Activated T-cell treated with anti-CD3 and anti-CD28 coated beads, Interleukin-2, amount 50 U/mL, for 4 hours (primary cell): Measurements from ENCODE around the gene PDE3A. TPM values are rescaled to one million over a fixed set of nuclear protein-coding genes. Genes with fewer than 3 reads are reported as not detected.

Experiments used
- ATAC-seq, 2 donors: fragments of 200-7000 bp; cut with Tn5 transposase; one replicate each; pipeline ENCODE4 v1.10.0; 2021
- DNase-seq: peaks from one replicate; pipeline ENCODE4 v3.0.0-alpha.2; 2020
- H3K27me3 Mint-ChIP-seq: one replicate; pipeline ENCODE4 v1.8.0; 2021; ENCODE audit warnings: low read depth, mixed read lengths
- H3K36me3 Mint-ChIP-seq: one replicate; pipeline ENCODE4 v1.8.0; 2022; ENCODE audit warnings: mixed read lengths; ENCODE audit not compliant: insufficient read depth
- H3K4me1 Mint-ChIP-seq: one replicate; pipeline ENCODE4 v1.8.0; 2021; ENCODE audit warnings: low read depth, mixed read lengths
- H3K4me3 Mint-ChIP-seq: one replicate; pipeline ENCODE4 v1.8.0; 2021; ENCODE audit warnings: mild to moderate bottlenecking, moderate library complexity, mixed read lengths
- H3K9me3 Mint-ChIP-seq: one replicate; pipeline ENCODE4 v1.8.0; 2021; ENCODE audit warnings: mixed read lengths
- total RNA-seq, 3 donors: library from RNA; stranded (reverse); gene quantifications; one replicate each; pipeline ENCODE4 v1.2.1, GENCODE V29; 2021

Gene PDE3A
- total RNA-seq, 3 donors from 2014 or later, result 0.08 TPM; not detected in 1

DNA sequence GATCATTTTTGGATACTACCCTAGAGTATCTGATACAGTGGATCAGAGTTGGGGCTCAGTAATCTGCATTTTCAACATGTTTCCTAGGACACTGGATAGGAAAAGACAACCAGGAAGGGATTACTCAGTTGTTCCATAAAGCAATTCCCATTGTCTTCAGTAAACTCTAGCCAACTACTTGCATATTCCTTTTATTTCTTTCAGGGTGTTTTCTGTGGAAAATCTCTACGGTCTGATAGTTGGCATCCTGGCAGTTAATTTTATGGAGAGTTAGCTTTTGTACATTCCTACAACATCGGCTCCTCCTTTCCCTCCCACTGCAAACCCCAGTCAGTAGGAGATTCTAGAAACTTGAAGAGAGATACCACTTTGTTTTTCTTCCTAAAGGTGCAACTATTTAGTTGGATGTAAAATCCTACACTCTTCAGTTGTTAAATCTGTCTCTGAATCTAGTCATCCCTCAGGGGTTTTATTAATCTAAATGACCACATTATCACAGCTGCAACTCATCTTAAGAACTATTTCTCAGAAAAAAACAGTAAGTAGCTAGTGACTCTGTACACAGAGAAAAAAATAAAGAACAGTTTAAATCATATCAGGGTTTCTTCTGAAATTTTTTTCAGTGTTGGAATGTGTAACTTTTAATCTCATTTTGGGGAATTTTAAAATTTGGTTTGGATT lies 103.9 kb downstream of the PDE3A start:
- Mint-ChIP-seq H3K4me3 (no peak overlapping the region), H3K9me3 (no peaks in the 10 kb centered on the region), H3K27me3 (no peaks in the 10 kb centered on the region), H3K36me3 (no peaks in the 10 kb centered on the region), H3K4me1 (no peaks in the 10 kb centered on the region)
- DNase-seq (no peak), ATAC-seq (no peak)

DNA sequence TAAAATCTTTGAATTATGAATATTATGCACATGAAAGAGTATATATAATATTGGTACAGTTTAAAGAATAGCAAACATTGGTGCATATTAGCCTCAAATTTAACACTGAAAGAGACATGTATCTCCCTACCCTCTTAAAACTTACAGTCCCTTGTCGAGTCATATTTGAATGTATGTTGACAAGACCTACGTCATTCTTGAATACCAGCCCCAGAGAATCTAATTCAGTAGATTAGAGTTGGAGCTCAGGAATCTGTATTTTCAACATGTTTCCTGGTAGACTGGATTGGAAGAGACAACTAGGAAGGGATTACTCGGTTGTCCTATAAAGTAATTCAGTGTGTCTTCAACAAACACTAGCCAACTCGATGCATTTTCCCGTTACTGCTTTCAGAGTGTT lies 104.8 kb downstream of the PDE3A start:
- DNase-seq, result no peak
- Mint-ChIP-seq H3K4me1 (no peaks in the 10 kb centered on the region), H3K4me3 (no peak overlapping the region), H3K27me3 (no peaks in the 10 kb centered on the region), H3K36me3 (no peaks in the 10 kb centered on the region), H3K9me3 (no peaks in the 10 kb centered on the region)
- ATAC-seq, result no peak

DNA sequence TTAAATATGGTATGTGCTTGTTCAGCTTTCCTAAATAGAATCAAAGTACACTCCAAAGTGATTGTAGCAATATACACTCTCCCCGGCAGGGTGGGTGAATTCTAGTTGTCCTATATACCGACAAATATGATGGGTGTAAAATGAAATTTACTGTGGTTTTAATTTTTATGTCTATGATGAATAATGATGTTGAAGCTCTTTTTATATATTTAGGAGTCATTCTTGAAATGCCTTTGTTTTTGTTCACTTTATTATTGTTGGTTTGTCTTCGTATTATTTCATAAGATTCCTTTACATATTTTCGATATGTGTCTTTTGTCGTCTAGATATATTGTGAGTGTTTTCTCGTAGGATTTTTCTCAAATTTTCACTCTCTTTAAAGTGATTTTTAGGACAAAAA lies 105.7 kb downstream of the PDE3A start:
- no peak for ATAC-seq
- DNase-seq, result no peak
- Mint-ChIP-seq H3K36me3 (no peaks in the 10 kb centered on the region), H3K9me3 (no peaks in the 10 kb centered on the region), H3K4me1 (no peaks in the 10 kb centered on the region), H3K4me3 (no peak overlapping the region), H3K27me3 (no peaks in the 10 kb centered on the region)

DNA sequence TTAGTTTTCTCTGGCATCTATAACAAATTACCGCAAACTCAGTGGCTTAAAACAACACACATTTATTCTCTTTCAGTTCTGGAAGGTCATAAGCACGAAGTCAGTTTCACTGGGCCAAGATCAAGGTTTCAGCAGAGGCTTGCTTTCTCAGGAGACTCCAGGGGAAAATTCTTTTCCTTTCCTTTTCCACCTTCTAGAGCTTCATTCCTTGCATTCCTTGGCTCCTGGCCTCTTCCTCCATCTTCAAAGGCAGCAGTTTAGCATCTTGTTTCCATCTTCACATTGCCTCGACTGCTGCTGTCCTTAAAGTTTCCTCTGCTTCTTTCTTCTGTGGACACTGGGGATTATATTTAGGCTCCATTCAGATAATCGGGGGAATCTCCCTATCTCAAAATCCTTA lies 106.1 kb downstream of the PDE3A start:
- Mint-ChIP-seq H3K27me3 (no peaks in the 10 kb centered on the region), H3K4me3 (no peak overlapping the region), H3K9me3 (no peaks in the 10 kb centered on the region), H3K4me1 (no peaks in the 10 kb centered on the region), H3K36me3 (no peaks in the 10 kb centered on the region)
- ATAC-seq (no peak), DNase-seq (no peak)

DNA sequence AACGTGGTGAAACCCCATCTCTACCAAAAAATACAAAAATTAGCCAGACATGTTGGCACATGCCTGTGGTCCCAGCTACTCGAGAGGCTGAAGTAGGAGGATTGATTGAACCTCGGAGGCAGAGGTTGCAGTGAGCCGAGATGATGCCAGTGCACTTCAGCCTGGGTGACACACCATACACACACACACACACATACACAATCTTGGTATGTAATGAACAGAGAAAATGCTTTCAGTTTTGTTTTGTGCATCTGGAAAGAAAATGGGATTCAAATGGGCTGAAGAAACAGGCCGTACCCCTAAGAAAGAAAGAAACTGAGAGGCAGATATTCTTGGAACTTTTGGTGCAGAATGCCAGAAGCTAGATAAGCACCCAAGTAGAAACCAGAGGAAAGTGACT lies 107.2 kb downstream of the PDE3A start:
- H3K27me3 Mint-ChIP-seq, result no peaks in the 10 kb centered on the region

DNA sequence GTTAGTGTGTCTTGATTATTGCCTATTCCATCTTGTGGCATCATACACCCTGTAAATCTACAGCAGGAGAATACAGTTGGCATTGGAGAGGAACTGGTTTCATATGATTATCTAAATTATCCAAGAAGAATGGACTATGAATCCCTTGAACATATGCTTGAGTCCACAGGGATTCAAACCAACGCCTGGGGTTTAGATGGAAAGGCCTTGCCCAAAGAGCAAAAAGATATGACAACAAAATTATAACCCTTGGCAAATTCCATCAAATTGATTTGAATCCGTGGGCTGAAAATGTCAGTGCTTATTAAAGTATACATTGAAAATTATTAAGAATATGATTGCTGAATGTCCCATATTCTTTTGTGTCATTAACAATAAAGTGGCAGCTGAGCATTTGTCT lies 108.2 kb downstream of the PDE3A start:
- no peaks in the 10 kb centered on the region for H3K36me3 Mint-ChIP-seq
- H3K27me3 Mint-ChIP-seq, result no peaks in the 10 kb centered on the region
- no peak overlapping the region for H3K4me3 Mint-ChIP-seq
- ATAC-seq (no peak), DNase-seq (no peak)
- H3K4me1 Mint-ChIP-seq, result no peaks in the 10 kb centered on the region
- H3K9me3 Mint-ChIP-seq, result no peaks in the 10 kb centered on the region

More for the DNA sequence above, 107.2 kb downstream of the PDE3A start:
- ATAC-seq (no peak), DNase-seq (no peak)
- Mint-ChIP-seq H3K36me3 (no peaks in the 10 kb centered on the region), H3K4me3 (no peak overlapping the region), H3K4me1 (no peaks in the 10 kb centered on the region), H3K9me3 (no peaks in the 10 kb centered on the region)

DNA sequence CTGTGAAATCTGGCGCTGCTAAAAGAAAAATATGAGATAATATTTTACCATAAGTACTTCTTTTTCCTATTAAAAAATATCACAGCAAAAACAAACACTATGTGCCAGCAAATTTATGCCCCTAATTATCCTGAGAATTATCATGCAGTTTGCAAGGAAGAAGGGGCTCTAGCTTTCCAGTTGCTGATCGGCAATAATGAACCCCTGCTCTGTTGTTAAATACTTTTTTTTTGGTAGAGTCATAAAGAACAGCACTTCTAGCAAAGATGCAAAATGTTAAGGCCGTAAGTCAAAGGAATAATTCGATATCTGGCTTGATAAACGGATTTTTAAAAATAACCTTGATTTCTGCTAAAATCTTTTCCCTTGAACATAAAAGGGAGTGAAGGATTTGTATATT lies 108.9 kb downstream of the PDE3A start:
- no peak for ATAC-seq
- no peak overlapping the region for H3K4me3 Mint-ChIP-seq
- no peak for DNase-seq
- no peaks in the 10 kb centered on the region for H3K9me3 Mint-ChIP-seq
- no peaks in the 10 kb centered on the region for H3K27me3 Mint-ChIP-seq
- no peaks in the 10 kb centered on the region for H3K4me1 Mint-ChIP-seq
- no peaks in the 10 kb centered on the region for H3K36me3 Mint-ChIP-seq

DNA sequence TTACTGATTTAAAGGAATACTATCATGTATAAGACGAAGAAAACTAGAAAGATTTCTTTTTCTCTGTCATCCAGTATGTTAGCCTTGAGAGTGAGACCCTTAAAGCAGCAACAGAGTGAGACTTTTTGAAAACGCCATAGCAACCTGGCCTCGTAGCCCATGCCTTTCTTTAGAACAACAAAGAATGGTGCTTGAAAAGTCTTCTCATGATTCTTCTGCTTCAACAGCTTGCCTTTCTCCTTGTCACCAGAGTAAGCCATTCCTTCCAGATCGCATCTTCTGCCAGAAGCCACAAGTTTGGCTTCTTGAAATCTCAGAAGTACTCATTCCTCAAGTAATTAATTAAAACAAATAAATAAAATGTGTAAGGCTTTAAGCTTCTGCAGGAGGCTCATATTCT lies 109.3 kb downstream of the PDE3A start:
- Mint-ChIP-seq H3K9me3 (no peaks in the 10 kb centered on the region), H3K4me3 (no peak overlapping the region), H3K27me3 (no peaks in the 10 kb centered on the region), H3K36me3 (no peaks in the 10 kb centered on the region), H3K4me1 (no peaks in the 10 kb centered on the region)
- DNase-seq (no peak), ATAC-seq (no peak)

DNA sequence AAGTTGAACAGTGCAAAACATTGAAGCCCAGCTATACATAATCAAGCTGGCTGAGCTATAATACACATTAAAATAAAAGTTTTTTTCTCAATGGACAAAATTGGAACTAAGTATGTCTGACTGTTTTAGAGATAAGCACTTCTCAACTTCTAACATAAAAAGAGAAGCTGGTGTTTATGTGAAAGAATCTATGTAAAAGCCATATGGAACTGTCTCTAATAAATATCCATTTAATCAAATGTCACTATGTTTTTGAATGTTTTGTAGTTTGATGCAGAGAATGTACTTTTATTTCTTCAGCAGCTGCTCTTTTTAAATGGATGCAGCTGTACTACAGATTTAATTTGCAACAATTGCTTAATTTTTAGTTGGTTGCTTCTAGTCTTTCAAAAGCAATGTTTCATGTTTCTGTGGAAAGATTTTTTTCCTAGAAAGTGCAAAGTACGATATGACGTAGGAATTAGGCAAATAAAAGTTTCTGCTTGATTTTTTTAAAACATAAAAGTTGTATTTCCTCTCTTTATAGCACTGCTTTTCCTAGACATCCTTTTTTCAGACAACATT lies 114.2 kb downstream of the PDE3A start:
- Mint-ChIP-seq H3K4me1 (no peaks in the 10 kb centered on the region), H3K36me3 (no peaks in the 10 kb centered on the region), H3K27me3 (no peaks in the 10 kb centered on the region), H3K4me3 (no peak overlapping the region), H3K9me3 (no peaks in the 10 kb centered on the region)
- DNase-seq (no peak), ATAC-seq (no peak)

DNA sequence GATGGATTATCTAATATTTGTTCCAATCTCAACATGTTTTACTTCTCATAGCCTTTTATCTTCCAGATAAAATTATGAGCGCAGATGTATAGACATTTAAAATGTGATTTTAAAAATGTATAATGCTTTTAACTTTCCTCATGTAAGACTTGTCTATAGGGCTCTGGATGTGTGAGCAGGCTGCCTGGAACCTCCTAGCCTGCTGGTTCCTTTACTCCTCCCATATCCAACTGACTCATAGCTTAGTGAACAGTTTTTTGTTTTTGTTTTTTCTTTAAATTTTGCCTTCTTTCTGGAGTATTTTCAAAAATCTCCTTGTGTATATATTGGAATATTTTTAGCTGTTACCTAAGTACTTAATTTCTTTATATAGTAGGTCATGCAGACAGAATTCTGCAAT lies 115.4 kb downstream of the PDE3A start:
- Mint-ChIP-seq H3K4me3 (no peak overlapping the region), H3K9me3 (no peaks in the 10 kb centered on the region), H3K27me3 (no peaks in the 10 kb centered on the region), H3K4me1 (no peaks in the 10 kb centered on the region), H3K36me3 (no peaks in the 10 kb centered on the region)
- DNase-seq (no peak), ATAC-seq (no peak)

DNA sequence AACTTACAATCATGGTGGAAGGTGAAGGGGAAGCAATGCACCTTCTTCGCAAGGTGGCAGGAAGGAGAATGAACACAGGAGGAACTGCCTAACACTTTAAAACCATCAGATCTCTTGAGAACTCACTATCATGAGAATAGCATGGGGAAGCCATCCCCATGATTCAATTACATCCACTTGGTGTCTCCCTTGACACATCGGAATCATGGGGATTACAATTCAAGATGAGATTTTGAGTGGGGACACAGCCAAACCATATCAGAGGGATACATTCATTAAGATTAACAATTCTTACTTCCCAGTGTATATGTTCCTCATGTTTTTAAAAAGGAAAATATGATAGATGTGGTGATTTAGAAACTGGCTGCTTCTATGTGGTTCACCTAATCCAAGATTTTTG lies 117.9 kb downstream of the PDE3A start:
- no peaks in the 10 kb centered on the region for H3K9me3 Mint-ChIP-seq
- ATAC-seq, result no peak
- H3K4me3 Mint-ChIP-seq, result no peak overlapping the region
- H3K36me3 Mint-ChIP-seq, result no peaks in the 10 kb centered on the region
- no peak for DNase-seq
- H3K27me3 Mint-ChIP-seq, result no peaks in the 10 kb centered on the region
- H3K4me1 Mint-ChIP-seq, result no peaks in the 10 kb centered on the region

DNA sequence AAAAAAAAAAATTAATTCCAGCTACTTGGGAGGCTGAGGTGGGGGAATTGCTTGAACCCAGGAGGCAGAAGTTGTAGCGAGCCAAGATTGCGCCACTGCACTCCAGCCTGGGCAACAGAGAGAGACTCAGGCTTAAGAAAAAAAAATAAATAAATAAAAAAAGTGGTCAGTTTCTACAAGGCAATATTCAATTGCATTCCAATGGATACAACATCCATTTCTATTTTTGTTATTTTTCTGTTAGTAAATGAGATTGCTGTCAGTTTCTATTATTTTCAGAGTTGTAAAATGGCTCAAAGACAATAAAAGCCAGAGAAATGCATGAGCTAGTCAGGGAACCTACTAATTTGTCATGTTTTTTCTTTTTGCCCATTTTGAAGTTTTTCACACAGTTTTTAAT lies 119.2 kb downstream of the PDE3A start:
- no peak for ATAC-seq
- no peaks in the 10 kb centered on the region for H3K4me1 Mint-ChIP-seq
- H3K36me3 Mint-ChIP-seq, result no peaks in the 10 kb centered on the region
- no peak for DNase-seq
- H3K4me3 Mint-ChIP-seq, result no peak overlapping the region
- peaks cover 2% of the 10 kb centered on the region for H3K27me3 Mint-ChIP-seq
- peaks cover 3% of the 10 kb centered on the region for H3K9me3 Mint-ChIP-seq

DNA sequence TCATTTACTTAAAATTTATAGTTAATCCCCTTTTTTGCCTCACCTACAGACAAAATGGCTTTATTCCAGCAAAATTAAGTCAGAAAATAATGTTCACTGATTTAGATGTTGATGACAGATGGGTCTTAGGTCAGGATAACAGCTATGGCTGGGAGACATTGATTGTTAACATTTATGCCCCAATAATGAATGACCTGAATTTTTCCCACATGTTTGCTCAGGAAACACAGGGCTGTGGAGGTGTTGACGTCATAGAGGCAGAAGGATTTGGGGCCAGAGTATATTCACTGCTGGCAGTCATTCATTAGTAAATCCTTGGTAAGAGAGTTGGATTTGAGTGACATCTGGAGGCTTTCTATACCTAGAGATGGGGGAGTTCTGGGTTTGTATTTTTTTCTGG lies 121.3 kb downstream of the PDE3A start:
- peaks cover 3% of the 10 kb centered on the region for H3K9me3 Mint-ChIP-seq
- H3K4me1 Mint-ChIP-seq, result no peaks in the 10 kb centered on the region
- no peak overlapping the region for H3K4me3 Mint-ChIP-seq
- H3K36me3 Mint-ChIP-seq, result no peaks in the 10 kb centered on the region
- H3K27me3 Mint-ChIP-seq, result peaks cover 2% of the 10 kb centered on the region
- ATAC-seq (no peak), DNase-seq (no peak)

DNA sequence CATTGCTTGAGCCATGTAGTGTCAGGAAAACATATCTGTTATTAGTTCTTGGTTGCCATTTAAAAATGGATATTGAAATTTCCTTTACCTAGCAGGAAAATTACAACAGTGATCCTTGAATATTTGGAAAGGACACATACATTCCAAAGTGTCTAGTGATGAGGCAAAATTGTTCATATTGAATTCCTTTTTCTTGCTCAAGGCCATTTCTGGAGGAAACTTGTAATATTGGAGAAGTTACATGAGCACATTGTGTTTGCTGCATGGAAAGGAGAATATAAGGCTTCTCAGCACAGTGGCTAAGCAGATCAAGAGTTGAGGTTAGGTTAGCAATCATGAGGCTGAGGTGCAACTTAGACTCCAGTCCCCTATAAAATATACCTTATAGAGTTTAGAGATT lies 121.9 kb downstream of the PDE3A start:
- DNase-seq (no peak), ATAC-seq (no peak)
- peaks cover 2% of the 10 kb centered on the region for H3K27me3 Mint-ChIP-seq
- H3K4me1 Mint-ChIP-seq, result no peaks in the 10 kb centered on the region
- peaks cover 3% of the 10 kb centered on the region for H3K9me3 Mint-ChIP-seq
- no peak overlapping the region for H3K4me3 Mint-ChIP-seq
- no peaks in the 10 kb centered on the region for H3K36me3 Mint-ChIP-seq

DNA sequence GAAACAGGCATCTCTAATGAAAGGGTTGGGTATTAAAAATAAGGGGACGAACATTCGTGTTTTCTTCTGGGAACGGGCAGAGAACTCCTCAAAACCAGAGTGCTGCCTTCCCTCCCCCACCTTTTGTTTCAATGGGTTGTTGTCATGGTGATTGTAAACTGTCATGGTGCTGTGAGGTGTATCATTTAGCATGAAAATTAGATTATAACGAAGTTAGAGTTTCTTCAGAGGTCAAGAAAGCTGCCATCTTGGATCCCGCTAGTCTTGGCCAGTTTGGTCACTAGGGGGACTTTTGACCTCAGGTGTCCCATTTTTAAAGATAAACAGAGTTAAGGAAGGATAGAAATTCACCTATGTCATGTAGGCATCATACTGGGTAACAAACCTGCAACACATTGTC lies 123.0 kb downstream of the PDE3A start:
- ATAC-seq (no peak), DNase-seq (no peak)
- no peaks in the 10 kb centered on the region for H3K36me3 Mint-ChIP-seq
- no peak overlapping the region for H3K4me3 Mint-ChIP-seq
- peaks cover 2% of the 10 kb centered on the region for H3K27me3 Mint-ChIP-seq
- peaks cover 3% of the 10 kb centered on the region for H3K9me3 Mint-ChIP-seq
- H3K4me1 Mint-ChIP-seq, result no peaks in the 10 kb centered on the region
